Activated CD8-positive, alpha-beta T cell treated with anti-CD3 and anti-CD28 coated beads for 36 hours (primary cell): Measurements from ENCODE around the gene SERPINA1. TPM values are rescaled to one million over a fixed set of nuclear protein-coding genes. Genes with fewer than 3 reads are reported as not detected.

Source experiments
- ATAC-seq: fragments of 200-7000 bp; cut with Tn5 transposase; one replicate; pipeline ENCODE4 v1.10.0; 2021; ENCODE audit warnings: mild to moderate bottlenecking, moderate library complexity
- CTCF ChIA-PET: fragments of 350-600 bp; sonication (Branson Sonifier 250); formaldehyde crosslinking; loops from one replicate; lab custom pipeline; 2021; ENCODE audit warnings: antibody characterized with exemption; lab: Charles Lee
- POLR2A ChIA-PET: fragments of 350-600 bp; sonication (Branson Sonifier 250); formaldehyde crosslinking; loops from one replicate; lab custom pipeline; 2021; ENCODE audit warnings: antibody characterized with exemption; lab: Charles Lee
- DNase-seq: peaks from one replicate; pipeline ENCODE4 v3.0.0-alpha.2; 2020
- H3K27ac Mint-ChIP-seq: one replicate; pipeline ENCODE4 v1.8.0; 2021; ENCODE audit warnings: mild to moderate bottlenecking, mixed read lengths
- H3K27me3 Mint-ChIP-seq: one replicate; pipeline ENCODE4 v1.8.0; 2021; ENCODE audit warnings: mixed read lengths
- H3K36me3 Mint-ChIP-seq: one replicate; pipeline ENCODE4 v1.8.0; 2021; ENCODE audit warnings: low read depth, mixed read lengths
- H3K4me1 Mint-ChIP-seq: one replicate; pipeline ENCODE4 v1.8.0; 2021; ENCODE audit warnings: low read depth, mixed read lengths
- H3K4me3 Mint-ChIP-seq: one replicate; pipeline ENCODE4 v1.8.0; 2021; ENCODE audit warnings: mild to moderate bottlenecking, moderate library complexity, mixed read lengths
- H3K9me3 Mint-ChIP-seq: one replicate; pipeline ENCODE4 v1.8.0; 2021; ENCODE audit warnings: mixed read lengths
- CTCF ChIP-seq: fragments of 200-600 bp; IDR thresholded peaks from one replicate; pipeline ENCODE4 v1.8.0; 2022; ENCODE audit warnings: antibody characterized with exemption, mild to moderate bottlenecking
- intact Hi-C: fragments of 100-400 bp; cut with micrococcal nuclease; formaldehyde crosslinking; loops from one replicate; pipeline ENCODE4 v1.10.0; 2022
- total RNA-seq, 2 experiments: library from RNA; stranded (reverse); gene quantifications; one replicate each; pipeline ENCODE4 v1.2.3, GENCODE V29; 2021

SERPINA1 gene
- total RNA-seq, 2 experiments from 2014 or later = 1.0 to 1.9 TPM

- Mint-ChIP-seq H3K4me1 (no peaks in the 10 kb centered on the region), H3K27ac (no peak overlapping the region), H3K9me3 (peaks cover 2% of the 10 kb centered on the region), H3K27me3 (peaks cover 18% of the 10 kb centered on the region), H3K36me3 (no peaks in the 10 kb centered on the region), H3K4me3 (no peak overlapping the region)
- no peak for TF ChIP-seq CTCF
- no peak for ATAC-seq
- ChIA-PET POLR2A (no interaction called here), CTCF (no interaction called here)
- intact Hi-C loops = no loop called here
- DNase-seq = no peak
These were observed 55.8 kb downstream of the SERPINA1 start for GRCh38 chr14:94332587-94332986.

GRCh38 chr14:94332063-94332583, 56.3 kb downstream of the SERPINA1 start:
- no peaks in the 10 kb centered on the region for H3K4me1 Mint-ChIP-seq
- no peak overlapping the region for H3K27ac Mint-ChIP-seq
- ATAC-seq = no peak
- no peaks in the 10 kb centered on the region for H3K36me3 Mint-ChIP-seq
- peaks cover 15% of the 10 kb centered on the region for H3K27me3 Mint-ChIP-seq
- no peak for TF ChIP-seq CTCF
- intact Hi-C loops = no loop called here
- no peak for DNase-seq
- ChIA-PET POLR2A (interaction anchor here (0.6 kb wide), 1 partner anchor 105 kb away, joined by 5 read pairs; no protein-coding TSS in a partner anchor), CTCF (interaction anchor here (1.5 kb wide), 1 partner anchor 154 kb away, joined by 5 read pairs; no protein-coding TSS in a partner anchor)
- H3K4me3 Mint-ChIP-seq = no peak overlapping the region
- H3K9me3 Mint-ChIP-seq = no peaks in the 10 kb centered on the region

- ChIA-PET POLR2A (interaction anchor here (0.6 kb wide), 1 partner anchor 105 kb away, joined by 5 read pairs; no protein-coding TSS in a partner anchor), CTCF (interaction anchor here (0.6 to 1.5 kb wide), 2 partner anchors 154 to 295 kb away, joined by 3 to 5 read pairs; no protein-coding TSS in a partner anchor)
- DNase-seq (no peak), ATAC-seq (no peak)
- H3K27me3 Mint-ChIP-seq = peaks cover 15% of the 10 kb centered on the region
- H3K36me3 Mint-ChIP-seq = no peaks in the 10 kb centered on the region
- H3K9me3 Mint-ChIP-seq = no peaks in the 10 kb centered on the region
- no peaks in the 10 kb centered on the region for H3K4me1 Mint-ChIP-seq
- intact Hi-C loops = no loop called here
- TF ChIP-seq CTCF = no peak
- H3K4me3 Mint-ChIP-seq = no peak overlapping the region
- no peak overlapping the region for H3K27ac Mint-ChIP-seq
These were observed 56.9 kb downstream of the SERPINA1 start for GRCh38 chr14:94331462-94331861.

- ATAC-seq (no peak), DNase-seq (no peak)
- H3K4me3 Mint-ChIP-seq = no peak overlapping the region
- no peaks in the 10 kb centered on the region for H3K4me1 Mint-ChIP-seq
- no peak overlapping the region for H3K27ac Mint-ChIP-seq
- POLR2A ChIA-PET = no interaction called here
- peaks cover 15% of the 10 kb centered on the region for H3K27me3 Mint-ChIP-seq
- CTCF ChIA-PET = interaction anchor here (0.6 to 1.5 kb wide), 2 partner anchors 155 to 294 kb away, joined by 3 to 5 read pairs; no protein-coding TSS in a partner anchor
- no peaks in the 10 kb centered on the region for H3K36me3 Mint-ChIP-seq
- no peak for TF ChIP-seq CTCF
- intact Hi-C loops = no loop called here
- no peaks in the 10 kb centered on the region for H3K9me3 Mint-ChIP-seq
These were observed 57.5 kb downstream of the SERPINA1 start for GRCh38 chr14:94330857-94331256.

- intact Hi-C loops = no loop called here
- TF ChIP-seq CTCF = no peak
- ATAC-seq (no peak), DNase-seq (no peak)
- H3K36me3 Mint-ChIP-seq = no peaks in the 10 kb centered on the region
- H3K27ac Mint-ChIP-seq = no peak overlapping the region
- peaks cover 15% of the 10 kb centered on the region for H3K27me3 Mint-ChIP-seq
- POLR2A ChIA-PET = no interaction called here
- H3K4me3 Mint-ChIP-seq = no peak overlapping the region
- CTCF ChIA-PET = interaction anchor here (1.5 kb wide), 1 partner anchor 156 kb away, joined by 5 read pairs; no protein-coding TSS in a partner anchor
- no peaks in the 10 kb centered on the region for H3K4me1 Mint-ChIP-seq
- H3K9me3 Mint-ChIP-seq = no peaks in the 10 kb centered on the region
These were observed 58.0 kb downstream of the SERPINA1 start for GRCh38 chr14:94330432-94330831.
